ENCODE results near the gene PCDHGB3. TPM values are rescaled to one million over a fixed set of nuclear protein-coding genes. Genes with fewer than 3 reads are reported as not detected.

The PCDHGB3 gene
- total RNA-seq, 6 donors from 2014 or later: 1.2 to 6.3 (median 2.3) TPM

DNA sequence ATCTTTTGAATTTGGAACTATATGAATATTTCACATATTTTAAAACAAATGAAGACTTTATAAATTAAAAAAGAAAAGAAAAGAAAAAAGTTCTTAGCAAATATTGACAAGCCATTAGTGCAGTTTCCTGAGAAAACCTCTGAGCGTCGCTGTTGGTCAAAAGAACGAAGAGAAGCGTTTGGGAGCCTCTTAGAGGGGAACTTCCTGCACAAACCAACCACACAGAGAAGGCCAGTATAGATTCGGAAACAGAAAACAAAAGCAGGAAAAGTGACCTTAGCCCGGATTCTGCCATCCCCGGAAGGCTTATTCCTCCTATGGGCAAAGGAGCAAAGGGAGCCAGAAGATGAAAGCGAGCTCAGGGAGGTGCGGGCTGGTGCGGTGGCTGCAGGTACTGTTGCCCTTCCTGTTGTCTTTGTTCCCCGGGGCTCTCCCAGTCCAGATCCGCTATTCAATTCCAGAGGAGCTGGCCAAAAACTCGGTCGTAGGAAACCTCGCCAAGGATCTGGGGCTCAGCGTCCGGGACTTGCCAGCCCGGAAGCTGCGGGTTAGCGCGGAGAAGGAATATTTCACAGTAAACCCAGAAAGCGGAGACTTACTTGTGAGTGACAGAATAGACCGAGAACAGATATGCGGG, 10.1 kb upstream of the PCDHGB3 start, which contains the start of gene PCDHGB2:
Gene PCDHGB2, plus strand, starts transcription at position 205 of the 637 bp plus-strand sequence. Its CDS starts 142 bp downstream, at position 347.
- whole genome bisulfite sequencing, 2 donors: 14% methylated on average over 24 of the region's 24 CpGs
- Histone ChIP-seq H3K27ac (no peak within 1 kb of the TSS), H3K9me3 (peaks cover 52 to 95% (median 76%) of the 10 kb centered on the region in 4 donors), H3K4me3 (peak within 1 kb of the TSS in 3 of 4 donors; percentile 12 to 36 (median 21)), H3K4me1 (no peaks in the 10 kb centered on the region), H3K36me3 (no peaks in the 10 kb centered on the region), H3K27me3 (peaks cover 0 to 4% (median 0%) of the 10 kb centered on the region in 4 donors)
- TF ChIP-seq EP300 (IDR thresholded peaks at IDR 0.05): no peak
- TF ChIP-seq, protein P1, sequence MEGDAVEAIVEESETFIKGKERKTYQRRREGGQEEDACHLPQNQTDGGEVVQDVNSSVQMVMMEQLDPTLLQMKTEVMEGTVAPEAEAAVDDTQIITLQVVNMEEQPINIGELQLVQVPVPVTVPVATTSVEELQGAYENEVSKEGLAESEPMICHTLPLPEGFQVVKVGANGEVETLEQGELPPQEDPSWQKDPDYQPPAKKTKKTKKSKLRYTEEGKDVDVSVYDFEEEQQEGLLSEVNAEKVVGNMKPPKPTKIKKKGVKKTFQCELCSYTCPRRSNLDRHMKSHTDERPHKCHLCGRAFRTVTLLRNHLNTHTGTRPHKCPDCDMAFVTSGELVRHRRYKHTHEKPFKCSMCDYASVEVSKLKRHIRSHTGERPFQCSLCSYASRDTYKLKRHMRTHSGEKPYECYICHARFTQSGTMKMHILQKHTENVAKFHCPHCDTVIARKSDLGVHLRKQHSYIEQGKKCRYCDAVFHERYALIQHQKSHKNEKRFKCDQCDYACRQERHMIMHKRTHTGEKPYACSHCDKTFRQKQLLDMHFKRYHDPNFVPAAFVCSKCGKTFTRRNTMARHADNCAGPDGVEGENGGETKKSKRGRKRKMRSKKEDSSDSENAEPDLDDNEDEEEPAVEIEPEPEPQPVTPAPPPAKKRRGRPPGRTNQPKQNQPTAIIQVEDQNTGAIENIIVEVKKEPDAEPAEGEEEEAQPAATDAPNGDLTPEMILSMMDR (IDR thresholded peaks at IDR 0.05): peak in 1 of 6 experiments; percentile 8
- peak in 1 of 2 donors; percentile 31 for ATAC-seq (ENCODE audit: low FRiP score in 2 of 2)
- DNase-seq: no peak

DNA sequence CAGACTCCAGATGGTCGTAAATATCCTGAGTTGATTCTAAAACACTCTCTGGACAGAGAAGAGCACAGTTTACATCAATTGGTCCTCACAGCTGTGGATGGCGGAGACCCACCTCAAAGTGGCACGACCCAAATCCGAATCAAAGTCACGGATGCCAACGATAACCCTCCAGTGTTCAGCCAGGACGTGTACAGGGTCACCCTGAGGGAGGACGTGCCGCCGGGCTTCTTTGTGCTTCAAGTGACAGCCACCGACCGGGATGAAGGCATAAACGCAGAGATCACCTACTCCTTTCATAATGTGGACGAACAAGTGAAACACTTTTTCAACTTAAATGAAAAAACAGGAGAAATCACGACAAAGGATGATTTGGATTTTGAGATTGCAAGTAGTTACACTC, 9.4 kb upstream of the PCDHGB3 start:
- WGBS, 2 donors: 38 to 47% methylated on average over 12 to 15 of the region's 15 CpGs
- no peaks in the 10 kb centered on the region for H3K4me1 ChIP-seq
- DNase-seq (no peak), ATAC-seq (ENCODE audit: low FRiP score in 2 of 2) (no peak)
- peaks cover 52 to 95% (median 76%) of the 10 kb centered on the region in 4 donors for H3K9me3 ChIP-seq
- no peak for TF ChIP-seq POLR2AphosphoS5 (IDR thresholded peaks at IDR 0.05)
- TF ChIP-seq EP300 (IDR thresholded peaks at IDR 0.05): no peak
- no peak overlapping the region for H3K27ac ChIP-seq
- H3K4me3 ChIP-seq: peak overlapping the region in 1 of 4 donors; percentile 36
- no peaks in the 10 kb centered on the region for H3K36me3 ChIP-seq
- peaks cover 0 to 4% (median 0%) of the 10 kb centered on the region in 4 donors for H3K27me3 ChIP-seq

DNA sequence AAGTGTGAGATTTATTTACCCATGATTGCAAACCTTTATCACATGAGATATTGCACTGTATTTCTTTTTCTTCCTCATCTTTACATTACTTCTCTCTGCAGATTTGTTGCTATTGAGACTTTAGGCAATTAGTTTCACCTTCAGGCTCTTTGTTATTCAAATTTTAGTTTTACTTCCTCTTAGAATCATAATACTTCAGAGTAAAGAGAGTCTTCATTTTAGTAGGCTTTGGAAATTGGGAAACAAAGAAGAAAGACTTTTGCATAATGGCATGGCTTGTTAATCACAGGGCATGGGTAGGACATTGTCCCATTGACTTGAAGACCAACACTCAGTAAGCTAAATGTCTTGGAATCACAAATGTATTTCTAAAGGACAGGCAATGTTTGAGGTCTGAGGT, 7.3 kb upstream of the PCDHGB3 start:
- H3K4me1 ChIP-seq: no peaks in the 10 kb centered on the region
- H3K27ac ChIP-seq: no peak overlapping the region
- H3K36me3 ChIP-seq: no peaks in the 10 kb centered on the region
- peaks cover 66 to 97% (median 76%) of the 10 kb centered on the region in 4 donors for H3K9me3 ChIP-seq
- ATAC-seq (ENCODE audit: low FRiP score in 2 of 2) (no peak), DNase-seq (no peak)
- TF ChIP-seq POLR2A (IDR thresholded peaks at IDR 0.05) (no peak), POLR2AphosphoS5 (IDR thresholded peaks at IDR 0.05) (no peak), EP300 (IDR thresholded peaks at IDR 0.05) (no peak)
- TF ChIP-seq, protein P1 (IDR thresholded peaks at IDR 0.05): no peak
- H3K27me3 ChIP-seq: peaks cover 0 to 7% (median 0%) of the 10 kb centered on the region in 4 donors
- H3K4me3 ChIP-seq: no peak overlapping the region

DNA sequence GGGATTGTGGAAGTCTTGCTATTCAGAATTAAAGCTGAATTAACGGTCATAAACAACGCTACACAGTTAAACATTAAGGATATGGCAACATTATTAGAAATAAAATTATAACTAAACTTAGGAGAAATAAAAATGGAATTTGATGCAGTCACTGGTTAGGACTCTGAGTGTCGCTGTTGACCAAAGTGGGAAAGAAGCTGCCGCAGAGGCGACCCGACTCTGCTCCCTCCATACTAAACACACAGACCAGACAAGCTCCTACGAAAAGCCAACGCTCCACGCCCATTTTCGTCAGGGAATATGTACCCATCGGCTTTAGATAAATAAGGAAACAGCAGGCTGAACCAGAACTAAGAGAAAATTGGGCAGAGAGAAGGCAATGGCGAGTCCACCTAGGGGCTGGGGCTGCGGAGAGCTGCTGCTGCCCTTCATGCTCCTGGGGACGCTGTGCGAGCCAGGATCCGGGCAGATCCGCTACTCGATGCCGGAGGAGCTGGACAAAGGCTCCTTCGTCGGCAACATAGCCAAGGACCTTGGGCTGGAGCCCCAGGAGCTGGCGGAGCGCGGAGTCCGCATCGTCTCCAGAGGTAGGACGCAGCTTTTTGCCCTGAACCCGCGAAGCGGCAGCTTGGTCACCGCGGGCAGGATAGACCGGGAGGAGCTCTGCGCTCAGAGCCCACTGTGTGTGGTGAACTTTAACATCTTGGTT, 5.9 kb upstream of the PCDHGB3 start, which contains the start of gene PCDHGA5:
Gene PCDHGA5, plus strand, starts transcription at position 211 of the 709 bp plus-strand sequence. Its CDS starts 169 bp downstream, at position 380.
- Histone ChIP-seq H3K4me3 (no peak within 1 kb of the TSS), H3K9me3 (peaks cover 66 to 89% (median 77%) of the 10 kb centered on the region in 4 donors), H3K36me3 (no peaks in the 10 kb centered on the region), H3K27ac (no peak within 1 kb of the TSS), H3K4me1 (no peaks in the 10 kb centered on the region), H3K27me3 (peaks cover 0 to 7% (median 0%) of the 10 kb centered on the region in 4 donors)
- DNase-seq (no peak), ATAC-seq (ENCODE audit: low FRiP score in 2 of 2) (no peak)
- TF ChIP-seq EP300 (IDR thresholded peaks at IDR 0.05): no peak
- no peak for TF ChIP-seq POLR2A (IDR thresholded peaks at IDR 0.05)
- TF ChIP-seq, protein P1 (IDR thresholded peaks at IDR 0.05): no peak
- TF ChIP-seq POLR2AphosphoS5 (IDR thresholded peaks at IDR 0.05): no peak
- 18 to 21% methylated on average over 33 to 34 of the region's 34 CpGs for WGBS, 2 donors
